Measurements from ENCODE around the gene DLGAP1.

GRCh38 chr18:4454537-4455112, 482 bp downstream of the DLGAP1 start:
- TF ChIP-seq ZFX (IDR thresholded peaks at IDR 0.05) (no peak), RAD21 (IDR thresholded peaks at IDR 0.05; ENCODE audit: low read depth) (no peak), CTCF (IDR thresholded peaks at IDR 0.05 in 2 of 3, conservative IDR thresholded peaks at IDR 0.05 in 1 of 3; ENCODE audit: borderline replicate concordance in 1 of 3, insufficient read depth in 1 of 3, low read depth in 2 of 3, low read length in 2 of 3) (no peak)

Data from HCT116 (cell line).